ENCODE data around the gene RTL1. TPM values are rescaled to one million over a fixed set of nuclear protein-coding genes. Genes with fewer than 3 reads are reported as not detected.

The RTL1 gene
- total and polyA plus RNA-seq, 10 of the 15 experiments (the other 5 are each of a cell fraction or from before 2014, with no cell fraction given) = not detected

- Histone ChIP-seq H3K27ac (ENCODE audit: control insufficient read depth, insufficient read depth) (no peak overlapping the region), H3K4me1 (ENCODE audit: control insufficient read depth, insufficient read depth, low read length) (no peaks in the 10 kb centered on the region), H3K79me2 (ENCODE audit: control insufficient read depth, insufficient read depth, low read length) (no peaks in the 10 kb centered on the region), H3K9me3 (replicated peaks; ENCODE audit: control insufficient read depth, insufficient read depth, low read length) (no peaks in the 10 kb centered on the region), H3K4me2 (ENCODE audit: control insufficient read depth, insufficient read depth) (no peak overlapping the region), H3K4me3 (no peak overlapping the region), H4K20me1 (ENCODE audit: control insufficient read depth, insufficient read depth) (no peaks in the 10 kb centered on the region), H3K9ac (ENCODE audit: control insufficient read depth, insufficient read depth, low read length) (no peak overlapping the region), H3K27me3 (replicated peaks in 1 of 2; ENCODE audit: control insufficient read depth in 2 of 2, insufficient read depth in 2 of 2, low read length in 1 of 2) (no peaks in the 10 kb centered on the region), H2AFZ (ENCODE audit: control insufficient read depth, low read depth, low read length) (no peak overlapping the region), H3K36me3 (ENCODE audit: control insufficient read depth in 2 of 2, insufficient read depth in 2 of 2, low read length in 1 of 2) (no peaks in the 10 kb centered on the region)
- intact Hi-C loops (cut with micrococcal nuclease; ENCODE audit: unreplicated experiment) (no loop called here), in situ Hi-C loops (cut with MboI) (no loop called here)
- TF ChIP-seq HSF1 (IDR thresholded peaks at IDR 0.05; ENCODE audit: low read depth, low read length) = no peak
- TF ChIP-seq ZNF622 (IDR thresholded peaks at IDR 0.05) = no peak
- TF ChIP-seq ZBTB4 (CRISPR knock-in tag; IDR thresholded peaks at IDR 0.05) = no peak
- TF ChIP-seq SREBF1 (IDR thresholded peaks at IDR 0.05; ENCODE audit: low read length) = no peak
- no peak for TF ChIP-seq CBFB (IDR thresholded peaks at IDR 0.05; ENCODE audit: low read depth)
- FAIRE-seq (no peak), DNase-seq (ENCODE audit: low read depth, low spot score) (no peak), ATAC-seq (no peak)
- SMC1A ChIA-PET (ENCODE audit: uncharacterized antibody, unreplicated experiment) = no interaction called here
- POLR2A ChIA-PET = no interaction called here
- WGBS (ENCODE audit: insufficient coverage, insufficient replicate concordance, low lambda C conversion rate, missing lambda C conversion rate) = 43% methylated on average over 9 of the region's 9 CpGs
- RAD21 ChIA-PET (ENCODE audit: unreplicated experiment) = no interaction called here
- CTCF ChIA-PET = no interaction called here
- no TSS peak for BruUV-seq (replicated peaks)
Measured at GRCh38 chr14:100844421-100844820, 59.1 kb downstream of the RTL1 start.

All from GM12878 (cell line).